GM19025 (cell line): ENCODE measurements around the gene LTBP3.

Experiments
- ATAC-seq: cut with Tn5 transposase; IDR thresholded peaks from one replicate; pipeline ENCODE4 v1.9.1; 2021; ENCODE audit warnings: mild to moderate bottlenecking, low read depth, moderate library complexity; ENCODE audit not compliant: unreplicated experiment

LTBP3 gene

GRCh38 chr11:65498977-65499712 is 59.0 kb downstream of the LTBP3 start, which contains the start of gene MALAT1:
Gene MALAT1, plus strand, starts transcription at chr11:65499045.
- no peak for ATAC-seq

- ATAC-seq = no peak
Observed at GRCh38 chr11:65498727-65498976, 59.5 kb downstream of the LTBP3 start.

GRCh38 chr11:65498042-65498726 is 60.0 kb downstream of the LTBP3 start:
- no peak for ATAC-seq

- peak; percentile 67 for ATAC-seq
Observed at GRCh38 chr11:65497141-65498041, 60.8 kb downstream of the LTBP3 start.

GRCh38 chr11:65496304-65497140 is 61.6 kb downstream of the LTBP3 start:
- ATAC-seq = no peak

- no peak for ATAC-seq
Observed at GRCh38 chr11:65493367-65494176, 64.6 kb downstream of the LTBP3 start.

- ATAC-seq = no peak
Observed at GRCh38 chr11:65492637-65493366, 65.4 kb downstream of the LTBP3 start.

- no peak for ATAC-seq
Observed at GRCh38 chr11:65492387-65492636, 65.8 kb downstream of the LTBP3 start.

- ATAC-seq = no peak
Observed at GRCh38 chr11:65491614-65492386, 66.4 kb downstream of the LTBP3 start.

- ATAC-seq = no peak
Observed at GRCh38 chr11:65491163-65491465, 67.0 kb downstream of the LTBP3 start.

- no peak for ATAC-seq
Observed at GRCh38 chr11:65489706-65490320, 68.3 kb downstream of the LTBP3 start.

GRCh38 chr11:65489035-65489705 is 69.0 kb downstream of the LTBP3 start:
- ATAC-seq = no peak
